Stomach (tissue), 9 donors: ENCODE measurements around the gene PRMT6. TPM values are rescaled to one million over a fixed set of nuclear protein-coding genes. Genes with fewer than 3 reads are reported as not detected.
"Not testable (repeated sequence)": the region's sequence is repeated elsewhere in the genome, so short reads cannot be mapped to it uniquely, and the experiment has no call there.

Source experiments
- DNase-seq, 2 donors: peaks; one replicate each; pipeline versions ENCODE4 v3.0.0 to v3.0.0-alpha.2; 2013 to 2019
- H3K27ac ChIP-seq, 5 donors: fragments of 200-600 bp in 4 of 5; sonication (generic) in 4 of 5; one replicate each; pipeline ENCODE4 v1.5.1; 2013 to 2019; ENCODE audit warnings: mild to moderate bottlenecking in 1 of 5, moderate library complexity in 1 of 5
- H3K27me3 ChIP-seq, 3 donors: fragments of 200-600 bp; sonication (generic); one replicate each; pipeline ENCODE4 v1.5.1; 2017 to 2019; ENCODE audit warnings: mixed run types in 1 of 3
- H3K36me3 ChIP-seq, 4 donors: fragments of 200-600 bp; sonication (generic); 1 replicate in 3 of 4; 2 replicates in 1 of 4; pipeline ENCODE4 v1.5.1; 2016 to 2019
- H3K4me1 ChIP-seq, 4 donors: fragments of 200-600 bp; sonication (generic); one replicate each; pipeline ENCODE4 v1.5.1; 2016 to 2019
- H3K4me3 ChIP-seq, 4 donors: fragments of 200-600 bp; sonication (generic) in 3 of 4; one replicate each; pipeline ENCODE4 v1.5.1; 2016 to 2019; ENCODE audit warnings: mild to moderate bottlenecking in 1 of 4
- H3K9me3 ChIP-seq, 4 donors: fragments of 200-600 bp; sonication (generic); one replicate each; pipeline ENCODE4 v1.5.1; 2016 to 2019
- CTCF ChIP-seq, 7 experiments: fragments of 450-650 bp in 4 of 7; fragments of 200-600 bp in 3 of 7; sonication (generic) in 3 of 7; IDR thresholded peaks; one replicate each; pipeline ENCODE4 v1.5.1; 2016 to 2019; ENCODE audit warnings: antibody characterized with exemption in 7 of 7, control low read depth in 2 of 7, mild to moderate bottlenecking in 1 of 7
- EP300 ChIP-seq: sonication (generic); formaldehyde crosslinking; IDR thresholded peaks from one replicate; pipeline ENCODE4 v1.6.1; 2017; ENCODE audit warnings: antibody characterized with exemption
- POLR2A ChIP-seq, 4 donors: fragments of 450-650 bp; IDR thresholded peaks; one replicate each; pipeline ENCODE4 v1.6.1; 2016; ENCODE audit warnings: antibody characterized with exemption in 4 of 4, control low read depth in 2 of 4, mild to moderate bottlenecking in 1 of 4, moderate library complexity in 1 of 4
- POLR2AphosphoS5 ChIP-seq, 3 donors: sonication (generic); formaldehyde crosslinking; IDR thresholded peaks; one replicate each; pipeline ENCODE4 v1.6.1; 2016; ENCODE audit warnings: antibody characterized with exemption in 3 of 3
- WGBS, 5 donors: extraction: QIAGEN DNeasy Blood & Tissue Kit in 3 of 5; methylation state at CpG; one replicate each; pipeline versions ENCODE4 v1.1.5 to v1.1.7; 2013 to 2018; 5-methylcytosine and 5-hydroxymethylcytosine counted together
- intact Hi-C: fragments of 100-400 bp; cut with DNase I; formaldehyde crosslinking; loops from one replicate; pipeline ENCODE4 v1.15.1; 2023; ENCODE audit warnings: low total_unique reads
- polyA plus RNA-seq, 3 donors: library from polyadenylated mRNA; stranded (reverse); fragments of 200-250 nt; gene quantifications; one replicate each; pipeline ENCODE4 v1.2.3, GENCODE V29; 2013
- total RNA-seq, 5 donors: library from RNA; depleted of rRNA; stranded (reverse); fragments of >200 nt; gene quantifications; one replicate each; pipeline versions ENCODE4 v1.1.0 to v1.2.3, GENCODE V29; 2014 to 2016
- donor health status: healthy with polysubstance abuse.
- donor health status: Bipolar disorder and iron deficiency.
- donor health status: healthy.

PRMT6 gene
- total and polyA plus RNA-seq, 8 donors: 8.1 to 18.8 (median 14.7) TPM; not detected in 1

- TF ChIP-seq EP300 (no peak), POLR2A (IDR thresholded peaks at IDR 0.05) (no peak), POLR2AphosphoS5 (IDR thresholded peaks at IDR 0.05) (no peak), CTCF (IDR thresholded peaks at IDR 0.05) (no peak)
- no peaks in the 10 kb centered on the region for H3K4me1 ChIP-seq
- H3K9me3 ChIP-seq: no peaks in the 10 kb centered on the region
- WGBS, 5 donors: 69 to 77% (median 74%) methylated on average over 5 of the region's 5 CpGs
- no peaks in the 10 kb centered on the region for H3K27me3 ChIP-seq
- intact Hi-C loops: no loop called here
- H3K36me3 ChIP-seq: no peaks in the 10 kb centered on the region
- H3K4me3 ChIP-seq: no peak overlapping the region
- DNase-seq: no peak
- H3K27ac ChIP-seq: no peak overlapping the region
These were observed 20.4 kb downstream of the PRMT6 start for GRCh38 chr1:107076841-107077240.

GRCh38 chr1:107079249-107079648 is 22.8 kb downstream of the PRMT6 start:
- H3K36me3 ChIP-seq: no peaks in the 10 kb centered on the region
- intact Hi-C loops: no loop called here
- H3K27ac ChIP-seq: no peak overlapping the region
- no peak for TF ChIP-seq EP300
- no peak for TF ChIP-seq CTCF (IDR thresholded peaks at IDR 0.05)
- no peaks in the 10 kb centered on the region for H3K27me3 ChIP-seq
- 25 to 43% (median 32%) methylated on average over 1 of the region's 1 CpG for WGBS, 5 donors
- DNase-seq: no peak
- peaks cover 0 to 7% (median 0%) of the 10 kb centered on the region in 4 donors for H3K9me3 ChIP-seq
- H3K4me3 ChIP-seq: no peak overlapping the region
- H3K4me1 ChIP-seq: no peaks in the 10 kb centered on the region

GRCh38 chr1:107081102-107081501 is 24.6 kb downstream of the PRMT6 start:
- H3K4me1 ChIP-seq: no peaks in the 10 kb centered on the region
- no peaks in the 10 kb centered on the region for H3K36me3 ChIP-seq
- TF ChIP-seq POLR2A (IDR thresholded peaks at IDR 0.05): no peak
- no peak for TF ChIP-seq CTCF (IDR thresholded peaks at IDR 0.05)
- TF ChIP-seq POLR2AphosphoS5 (IDR thresholded peaks at IDR 0.05): no peak
- TF ChIP-seq EP300: no peak
- H3K4me3 ChIP-seq: no peak overlapping the region
- 43 to 59% (median 53%) methylated on average over 2 of the region's 2 CpGs for WGBS, 5 donors
- no peaks in the 10 kb centered on the region for H3K27me3 ChIP-seq
- intact Hi-C loops: no loop called here
- no peak overlapping the region for H3K27ac ChIP-seq
- no peak for DNase-seq
- peaks cover 0 to 23% (median 3%) of the 10 kb centered on the region in 4 donors for H3K9me3 ChIP-seq

- H3K4me3 ChIP-seq: no peak overlapping the region
- H3K27me3 ChIP-seq: no peaks in the 10 kb centered on the region
- intact Hi-C loops: no loop called here
- TF ChIP-seq CTCF (IDR thresholded peaks at IDR 0.05) (no peak), EP300 (no peak), POLR2A (IDR thresholded peaks at IDR 0.05) (no peak), POLR2AphosphoS5 (IDR thresholded peaks at IDR 0.05) (no peak)
- no peaks in the 10 kb centered on the region for H3K36me3 ChIP-seq
- no peaks in the 10 kb centered on the region for H3K4me1 ChIP-seq
- no peak overlapping the region for H3K27ac ChIP-seq
- WGBS, 5 donors: 85 to 97% (median 91%) methylated on average over 1 of the region's 1 CpG
- peaks cover 0 to under 1% (median 0%) of the 10 kb centered on the region in 4 donors for H3K9me3 ChIP-seq
- DNase-seq: no peak
These were observed 34.9 kb downstream of the PRMT6 start for GRCh38 chr1:107091418-107091817.

- WGBS, 5 donors: 73 to 84% (median 77%) methylated on average over 1 of the region's 1 CpG
- H3K27ac ChIP-seq, H3K4me3 ChIP-seq, H3K27me3 ChIP-seq, H3K36me3 ChIP-seq, H3K4me1 ChIP-seq, DNase-seq, intact Hi-C loops, H3K9me3 ChIP-seq: not testable (repeated sequence)
These were observed 36.9 kb downstream of the PRMT6 start for GRCh38 chr1:107093395-107093794.
